Gastrocnemius medialis (tissue), 4 donors: ENCODE results near the gene SEC14L5. TPM values are rescaled to one million over a fixed set of nuclear protein-coding genes. Genes with fewer than 3 reads are reported as not detected.

ENCODE experiments used
- ATAC-seq, 2 donors: fragments of 150-250 bp; one replicate each; pipeline ENCODE4 v1.9.1; 2016
- DNase-seq, 2 donors: peaks; one replicate each; pipeline ENCODE4 v3.0.0-alpha.2; 2019
- H3K27ac ChIP-seq, 4 donors: fragments of 200-600 bp; sonication (generic); 1 replicate in 1 of 4; 2 replicates in 3 of 4; pipeline ENCODE4 v1.5.1; 2016 to 2018; ENCODE audit warnings: mild to moderate bottlenecking in 2 of 4, moderate library complexity in 1 of 4
- H3K27me3 ChIP-seq, 3 donors: fragments of 200-600 bp; sonication (generic) in 2 of 3; 1 replicate in 1 of 3; 2 replicates in 2 of 3; pipeline versions ENCODE4 v1.5.1 to v1.6.0; 2016 to 2019; ENCODE audit warnings: mild to moderate bottlenecking in 1 of 3, moderate library complexity in 1 of 3
- H3K36me3 ChIP-seq, 2 donors: fragments of 200-600 bp; sonication (generic) in 1 of 2; one replicate each; pipeline ENCODE4 v1.5.1; 2017 to 2018
- H3K4me1 ChIP-seq, 2 donors: fragments of 200-600 bp; sonication (generic) in 1 of 2; one replicate each; pipeline ENCODE4 v1.5.1; 2016 to 2017; ENCODE audit warnings: mild to moderate bottlenecking in 2 of 2
- H3K4me3 ChIP-seq, 4 donors: fragments of 200-600 bp; sonication (generic) in 3 of 4; 1 replicate in 1 of 4; 2 replicates in 3 of 4; pipeline ENCODE4 v1.5.1; 2016 to 2019; ENCODE audit warnings: mild to moderate bottlenecking in 2 of 4
- H3K9me3 ChIP-seq, 3 donors: fragments of 200-600 bp; sonication (generic) in 2 of 3; 1 replicate in 1 of 3; 2 replicates in 2 of 3; pipeline ENCODE4 v1.5.1; 2016 to 2019
- CTCF ChIP-seq, 5 experiments: fragments of 450-650 bp in 3 of 5; fragments of 200-600 bp in 2 of 5; sonication (generic) in 2 of 5; IDR thresholded peaks in 4 of 5; conservative IDR thresholded peaks in 1 of 5; 1 replicate in 4 of 5; 2 replicates in 1 of 5; pipeline ENCODE4 v1.5.1; 2016 to 2019; ENCODE audit warnings: antibody characterized with exemption in 5 of 5, mild to moderate bottlenecking in 3 of 5, moderate library complexity in 3 of 5
- POLR2A ChIP-seq, 2 donors: fragments of 450-650 bp; IDR thresholded peaks; one replicate each; pipeline ENCODE4 v1.6.1; 2017; ENCODE audit warnings: antibody characterized with exemption in 2 of 2, mild to moderate bottlenecking in 2 of 2, moderate library complexity in 2 of 2
- in situ Hi-C, 4 donors: fragments of 200-750 bp; cut with MboI; loops; one replicate each; pipeline versions ENCODE4 v1.15.0 to v1.8.0; 2017; ENCODE audit warnings: low sequenced_read_pairs in 4 of 4
- intact Hi-C: fragments of 100-400 bp; cut with DNase I; formaldehyde crosslinking; loops from one replicate; pipeline ENCODE4 v1.15.1; 2023; ENCODE audit warnings: low total_unique reads
- total RNA-seq, 4 donors: library from RNA; depleted of rRNA; stranded (reverse); fragments of >200 nt; gene quantifications; one replicate each; pipeline versions ENCODE4 v1.1.0 to v1.2.3, GENCODE V29; 2016

Gene SEC14L5
- total RNA-seq, 4 donors from 2014 or later = 0.85 to 5.8 (median 1.5) TPM

GRCh38 chr16:5007256-5007655 is 49.1 kb downstream of the SEC14L5 start:
- DNase-seq = no peak
- no peak overlapping the region for H3K27ac ChIP-seq
- no peak overlapping the region for H3K4me3 ChIP-seq
- in situ Hi-C loops = no loop called here
- no peak for ATAC-seq
- no peak for TF ChIP-seq CTCF (IDR thresholded peaks at IDR 0.05 in 4 of 5, conservative IDR thresholded peaks at IDR 0.05 in 1 of 5)
- no peak for TF ChIP-seq POLR2A (IDR thresholded peaks at IDR 0.05)
- intact Hi-C loops = no loop called here
- no peaks in the 10 kb centered on the region for H3K36me3 ChIP-seq
- H3K9me3 ChIP-seq = no peaks in the 10 kb centered on the region
- H3K4me1 ChIP-seq = no peaks in the 10 kb centered on the region
- no peaks in the 10 kb centered on the region for H3K27me3 ChIP-seq

DNA sequence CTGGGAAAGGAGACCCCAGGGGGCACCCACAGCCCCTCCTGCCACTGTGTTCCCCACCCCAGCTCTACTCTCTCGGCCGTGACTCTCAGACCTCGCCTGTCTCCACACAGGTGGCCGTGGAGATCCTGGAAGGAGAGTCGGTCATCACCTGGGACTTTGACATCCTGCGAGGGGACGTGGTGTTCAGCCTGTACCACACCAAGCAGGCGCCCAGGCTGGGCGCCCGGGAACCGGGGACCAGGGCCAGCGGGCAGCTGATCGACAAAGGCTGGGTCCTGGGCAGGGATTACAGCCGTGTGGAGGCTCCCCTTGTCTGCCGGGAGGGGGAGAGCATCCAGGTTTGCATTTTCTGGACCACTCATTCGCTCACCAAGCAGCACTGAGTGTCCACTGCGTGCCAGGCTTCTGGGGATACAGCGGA is 50.2 kb downstream of the SEC14L5 start:
- DNase-seq = no peak
- ATAC-seq = no peak

DNA sequence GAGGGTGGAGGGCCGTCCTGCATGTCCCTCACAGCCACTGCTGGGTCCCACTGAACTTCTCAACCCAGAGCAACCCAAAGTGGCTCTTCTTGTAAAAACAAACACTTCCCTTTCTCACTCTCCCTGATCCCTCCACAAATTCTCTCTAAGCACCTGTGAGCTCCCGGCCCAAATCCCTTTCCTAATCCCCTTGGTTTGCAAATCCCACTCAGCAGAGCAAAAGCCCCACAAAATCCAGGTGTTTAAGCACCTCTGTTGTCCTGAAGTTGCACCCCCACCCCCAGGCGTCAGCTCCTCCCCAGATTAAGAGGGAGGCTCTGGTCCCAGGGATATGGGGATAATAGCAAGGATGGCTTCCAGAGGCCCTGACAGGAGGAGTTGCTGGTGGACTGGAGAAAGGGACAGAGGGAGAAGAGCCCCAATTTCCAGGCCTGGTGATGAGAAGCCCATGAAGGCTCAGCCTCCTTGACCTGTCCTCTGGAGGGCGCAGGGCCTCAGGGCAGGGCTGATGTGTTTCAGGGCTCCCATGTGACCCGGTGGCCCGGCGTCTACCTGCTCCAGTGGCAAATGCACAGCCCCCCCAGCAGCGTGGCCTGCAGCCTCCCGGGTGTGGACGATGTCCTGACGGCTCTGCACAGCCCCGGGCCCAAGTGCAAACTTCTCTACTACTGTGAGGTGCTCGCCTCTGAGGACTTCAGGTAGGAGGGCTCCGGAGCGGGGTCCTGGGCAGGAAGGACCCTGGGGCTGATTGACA is 52.6 kb downstream of the SEC14L5 start:
- ATAC-seq = no peak
- Histone ChIP-seq H3K4me1 (no peaks in the 10 kb centered on the region), H3K27me3 (no peaks in the 10 kb centered on the region), H3K4me3 (no peak overlapping the region), H3K27ac (no peak overlapping the region), H3K36me3 (no peaks in the 10 kb centered on the region), H3K9me3 (no peaks in the 10 kb centered on the region)
- intact Hi-C loops = no loop called here
- no peak for DNase-seq
- no peak for TF ChIP-seq CTCF (IDR thresholded peaks at IDR 0.05 in 4 of 5, conservative IDR thresholded peaks at IDR 0.05 in 1 of 5)
- no peak for TF ChIP-seq POLR2A (IDR thresholded peaks at IDR 0.05)
- in situ Hi-C loops = no loop called here

More for the DNA sequence above, 50.2 kb downstream of the SEC14L5 start:
- Histone ChIP-seq H3K4me1 (no peaks in the 10 kb centered on the region), H3K9me3 (no peaks in the 10 kb centered on the region), H3K27me3 (no peaks in the 10 kb centered on the region), H3K27ac (no peak overlapping the region), H3K4me3 (no peak overlapping the region), H3K36me3 (no peaks in the 10 kb centered on the region)
- TF ChIP-seq POLR2A (IDR thresholded peaks at IDR 0.05) = no peak
- intact Hi-C loops = no loop called here
- in situ Hi-C loops = no loop called here

DNA sequence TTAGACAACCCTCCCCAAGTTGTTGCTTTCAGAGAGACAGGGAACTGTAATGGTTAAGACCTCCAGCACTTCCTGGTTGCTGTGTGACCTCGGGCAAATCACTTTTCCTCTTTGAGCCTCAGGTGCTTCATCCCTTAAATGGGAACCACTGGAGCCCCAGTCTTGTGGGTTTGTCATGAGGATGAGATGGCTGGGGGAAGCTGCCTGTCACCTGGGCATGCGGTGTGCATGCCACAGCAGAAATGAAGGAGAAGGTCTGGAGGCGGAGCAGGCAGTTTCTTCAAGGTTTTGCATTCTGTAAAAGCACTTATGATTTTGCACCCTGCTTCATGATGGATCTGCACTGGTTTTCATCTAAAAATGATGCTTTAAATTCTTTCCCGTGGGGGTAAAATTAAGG is 53.5 kb downstream of the SEC14L5 start:
- H3K36me3 ChIP-seq = no peaks in the 10 kb centered on the region
- ATAC-seq (no peak), DNase-seq (no peak)
- intact Hi-C loops = no loop called here
- H3K27me3 ChIP-seq = no peaks in the 10 kb centered on the region
- no peak overlapping the region for H3K4me3 ChIP-seq
- H3K4me1 ChIP-seq = no peaks in the 10 kb centered on the region
- no peaks in the 10 kb centered on the region for H3K9me3 ChIP-seq
- no peak for TF ChIP-seq CTCF (IDR thresholded peaks at IDR 0.05 in 4 of 5, conservative IDR thresholded peaks at IDR 0.05 in 1 of 5)
- in situ Hi-C loops = no loop called here
- no peak overlapping the region for H3K27ac ChIP-seq

DNA sequence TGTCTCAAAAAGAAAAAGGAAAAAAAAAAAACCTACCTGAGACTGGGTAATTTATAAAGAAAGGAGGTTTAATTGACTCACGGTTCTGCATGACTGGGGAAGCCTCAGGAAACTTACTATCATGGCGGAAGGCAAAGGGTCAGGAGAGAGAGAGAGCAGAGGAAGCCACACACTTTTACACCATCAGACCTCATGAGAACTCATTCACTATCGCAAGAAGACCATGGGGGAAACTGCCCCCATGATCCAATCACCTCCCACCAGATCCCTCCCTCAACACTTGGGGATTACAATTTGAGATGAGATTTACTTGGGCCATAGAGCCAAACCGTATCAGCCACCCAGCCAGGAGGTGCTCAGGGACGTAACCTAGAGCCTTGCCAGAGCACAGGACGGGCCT is 54.8 kb downstream of the SEC14L5 start:
- Histone ChIP-seq H3K4me1 (no peaks in the 10 kb centered on the region), H3K27ac (no peak overlapping the region), H3K27me3 (no peaks in the 10 kb centered on the region), H3K36me3 (no peaks in the 10 kb centered on the region), H3K4me3 (no peak overlapping the region), H3K9me3 (no peaks in the 10 kb centered on the region)
- no peak for ATAC-seq
- DNase-seq = no peak
- in situ Hi-C loops = no loop called here
- TF ChIP-seq CTCF (IDR thresholded peaks at IDR 0.05 in 4 of 5, conservative IDR thresholded peaks at IDR 0.05 in 1 of 5) (no peak), POLR2A (IDR thresholded peaks at IDR 0.05) (no peak)
- intact Hi-C loops = no loop called here
